ENCODE data around the gene ULK1. TPM values are rescaled to one million over a fixed set of nuclear protein-coding genes. Genes with fewer than 3 reads are reported as not detected.

ULK1 gene
- total and polyA plus RNA-seq, 2 of the 13 experiments (the other 11 are each of a cell fraction or from before 2014, with no cell fraction given): 2.8 to 10.1 TPM

DNA sequence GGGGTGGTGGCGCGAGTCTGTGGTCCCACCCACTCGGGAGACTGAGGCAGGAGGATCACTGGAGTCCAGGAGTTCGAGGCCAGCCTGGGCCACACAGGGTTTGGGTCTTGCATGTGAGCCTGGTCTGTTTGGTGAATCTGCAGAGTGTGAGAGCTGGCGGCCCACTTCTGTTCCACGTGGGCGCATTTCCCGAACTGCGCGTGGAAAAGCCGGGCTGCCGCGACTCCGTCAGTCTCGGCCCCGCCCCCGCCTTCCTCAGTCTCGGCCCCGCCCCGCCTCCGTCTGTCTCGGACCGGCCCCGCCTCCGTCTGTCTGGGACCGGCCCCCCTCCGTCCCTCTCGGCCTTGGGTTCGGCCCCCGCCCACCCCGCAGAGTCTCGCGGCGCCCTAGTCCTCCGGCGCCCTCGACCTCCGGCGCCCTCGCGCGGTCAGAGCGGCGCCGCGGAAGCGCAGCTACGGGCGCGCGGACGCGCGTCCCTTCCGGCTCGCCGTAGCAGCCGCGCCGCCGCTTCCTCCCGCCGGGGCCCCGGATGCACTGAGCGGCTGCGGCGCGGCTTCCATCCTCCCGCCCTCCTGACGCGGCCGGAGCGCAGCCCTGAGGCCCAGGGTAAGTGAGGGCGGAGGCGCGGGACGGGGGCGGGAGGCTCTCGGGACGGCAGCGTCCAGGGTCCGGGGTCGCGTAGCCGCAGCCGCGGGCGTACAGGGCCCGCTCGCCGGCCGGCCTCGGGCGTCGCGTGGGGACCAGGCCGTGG lies 55.2 kb downstream of the ULK1 start, which contains the start of gene EP400 (continued):
- TF ChIP-seq SP5 (CRISPR knock-in tag; IDR thresholded peaks at IDR 0.05; ENCODE audit: borderline replicate concordance, low read depth) (peak; percentile 71), ZNF567 (CRISPR knock-in tag; IDR thresholded peaks at IDR 0.05; ENCODE audit: borderline replicate concordance) (no peak), POLR2AphosphoS2 (IDR thresholded peaks at IDR 0.05; ENCODE audit: low read depth, low read length) (no peak), ZNF350 (CRISPR knock-in tag; IDR thresholded peaks at IDR 0.05; ENCODE audit: borderline replicate concordance, low read depth) (no peak; the same call in 1 of the 2 replicates), NFE2L1 (CRISPR knock-in tag; IDR thresholded peaks at IDR 0.05; ENCODE audit: borderline replicate concordance) (no peak), ZNF235 (CRISPR knock-in tag; IDR thresholded peaks at IDR 0.05; ENCODE audit: borderline replicate concordance) (no peak; the same call in none of the 2 replicates), NFAT5 (CRISPR knock-in tag; IDR thresholded peaks at IDR 0.05) (no peak), MTERF4 (CRISPR knock-in tag; IDR thresholded peaks at IDR 0.05) (no peak; the same call in 1 of the 2 replicates), ZBTB1 (CRISPR knock-in tag; IDR thresholded peaks at IDR 0.05; ENCODE audit: borderline replicate concordance) (no peak), ATAD3A (CRISPR knock-in tag; IDR thresholded peaks at IDR 0.05) (no peak), ZNF232 (CRISPR knock-in tag; IDR thresholded peaks at IDR 0.05; ENCODE audit: borderline replicate concordance) (0 out of 2 replicates have a peak, but pooled peaks have one; percentile 32), ZNF737 (CRISPR knock-in tag; IDR thresholded peaks at IDR 0.05; ENCODE audit: borderline replicate concordance) (no peak)
- TF ChIP-seq, protein P1, sequence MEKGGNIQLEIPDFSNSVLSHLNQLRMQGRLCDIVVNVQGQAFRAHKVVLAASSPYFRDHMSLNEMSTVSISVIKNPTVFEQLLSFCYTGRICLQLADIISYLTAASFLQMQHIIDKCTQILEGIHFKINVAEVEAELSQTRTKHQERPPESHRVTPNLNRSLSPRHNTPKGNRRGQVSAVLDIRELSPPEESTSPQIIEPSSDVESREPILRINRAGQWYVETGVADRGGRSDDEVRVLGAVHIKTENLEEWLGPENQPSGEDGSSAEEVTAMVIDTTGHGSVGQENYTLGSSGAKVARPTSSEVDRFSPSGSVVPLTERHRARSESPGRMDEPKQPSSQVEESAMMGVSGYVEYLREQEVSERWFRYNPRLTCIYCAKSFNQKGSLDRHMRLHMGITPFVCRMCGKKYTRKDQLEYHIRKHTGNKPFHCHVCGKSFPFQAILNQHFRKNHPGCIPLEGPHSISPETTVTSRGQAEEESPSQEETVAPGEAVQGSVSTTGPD (CRISPR knock-in tag; IDR thresholded peaks at IDR 0.05): no peak
- TF ChIP-seq, protein P2, sequence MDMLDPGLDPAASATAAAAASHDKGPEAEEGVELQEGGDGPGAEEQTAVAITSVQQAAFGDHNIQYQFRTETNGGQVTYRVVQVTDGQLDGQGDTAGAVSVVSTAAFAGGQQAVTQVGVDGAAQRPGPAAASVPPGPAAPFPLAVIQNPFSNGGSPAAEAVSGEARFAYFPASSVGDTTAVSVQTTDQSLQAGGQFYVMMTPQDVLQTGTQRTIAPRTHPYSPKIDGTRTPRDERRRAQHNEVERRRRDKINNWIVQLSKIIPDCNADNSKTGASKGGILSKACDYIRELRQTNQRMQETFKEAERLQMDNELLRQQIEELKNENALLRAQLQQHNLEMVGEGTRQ (IDR thresholded peaks at IDR 0.05; ENCODE audit: low read depth, low read length): no peak
- TF ChIP-seq, protein P2 (CRISPR knock-in tag; IDR thresholded peaks at IDR 0.05; ENCODE audit: borderline replicate concordance): no peak

Measured in HepG2 (cell line).